GM19328 (cell line): ENCODE data around the gene NCAM1.

Source experiments
- ATAC-seq: cut with Tn5 transposase; IDR thresholded peaks from one replicate; pipeline ENCODE4 v1.9.1; 2021; ENCODE audit warnings: mild to moderate bottlenecking, moderate library complexity; ENCODE audit not compliant: unreplicated experiment

Gene NCAM1

GRCh38 chr11:112967082-112967481 lies 5.9 kb downstream of the NCAM1 start:
- ATAC-seq, result no peak

GRCh38 chr11:112968941-112969713 lies 7.9 kb downstream of the NCAM1 start:
- no peak for ATAC-seq

- no peak for ATAC-seq
Measured at GRCh38 chr11:112971195-112971594, 10.0 kb downstream of the NCAM1 start.

GRCh38 chr11:112971827-112972226 lies 10.6 kb downstream of the NCAM1 start:
- no peak for ATAC-seq

- ATAC-seq, result no peak
Measured at GRCh38 chr11:112972399-112973145, 11.4 kb downstream of the NCAM1 start.

- no peak for ATAC-seq
Measured at GRCh38 chr11:112975051-112975450, 13.8 kb downstream of the NCAM1 start.

- ATAC-seq, result no peak
Measured at GRCh38 chr11:112975493-112975892, 14.3 kb downstream of the NCAM1 start.

- ATAC-seq, result no peak
Measured at GRCh38 chr11:112977755-112978154, 16.5 kb downstream of the NCAM1 start.

- ATAC-seq, result no peak
Measured at GRCh38 chr11:112983887-112984286, 22.7 kb downstream of the NCAM1 start.

GRCh38 chr11:112989198-112989597 lies 28.0 kb downstream of the NCAM1 start:
- ATAC-seq, result no peak

- no peak for ATAC-seq
Measured at GRCh38 chr11:112993808-112994207, 32.6 kb downstream of the NCAM1 start.

- ATAC-seq, result no peak
Measured at GRCh38 chr11:112995423-112996090, 34.3 kb downstream of the NCAM1 start.

GRCh38 chr11:112996994-112997393 lies 35.8 kb downstream of the NCAM1 start:
- no peak for ATAC-seq

GRCh38 chr11:112997857-112998466 lies 36.7 kb downstream of the NCAM1 start:
- no peak for ATAC-seq

GRCh38 chr11:112999520-112999919 lies 38.3 kb downstream of the NCAM1 start:
- no peak for ATAC-seq

GRCh38 chr11:113001709-113002108 lies 40.5 kb downstream of the NCAM1 start:
- no peak for ATAC-seq

GRCh38 chr11:113006896-113007445 lies 45.8 kb downstream of the NCAM1 start:
- ATAC-seq, result no peak

GRCh38 chr11:113014262-113015097 lies 53.3 kb downstream of the NCAM1 start:
- no peak for ATAC-seq

- no peak for ATAC-seq
Measured at GRCh38 chr11:113015098-113015455, 53.9 kb downstream of the NCAM1 start.

GRCh38 chr11:113016905-113017304 lies 55.7 kb downstream of the NCAM1 start:
- ATAC-seq, result no peak
